Left forelimb (tissue), 1 donor: ENCODE results near the gene GSX2.
"Not testable (repeated sequence)": the region's sequence is repeated elsewhere in the genome, so short reads cannot be mapped to it uniquely, and the experiment has no call there.

Source experiments
- DNase-seq: peaks from one replicate; pipeline ENCODE4 v3.0.0-alpha.2; 2018; ENCODE audit warnings: low spot score

GSX2 gene

GRCh38 chr4:54103190-54103574, 3.2 kb downstream of the GSX2 start:
- no peak for DNase-seq

- DNase-seq, result no peak
Measured at GRCh38 chr4:54104907-54105306, 4.9 kb downstream of the GSX2 start.

- DNase-seq, result peak; percentile 28
Measured at GRCh38 chr4:54107951-54108748, 8.2 kb downstream of the GSX2 start.

- peak; percentile 58 for DNase-seq
Measured at GRCh38 chr4:54109241-54110018, 9.5 kb downstream of the GSX2 start.

- no peak for DNase-seq
Measured at GRCh38 chr4:54110019-54110416, 10.1 kb downstream of the GSX2 start.

- DNase-seq, result peak; percentile 22
Measured at GRCh38 chr4:54113206-54113605, 13.2 kb downstream of the GSX2 start.

- DNase-seq, result not testable (repeated sequence)
Measured at GRCh38 chr4:54116246-54116645, 16.3 kb downstream of the GSX2 start.

- DNase-seq, result no peak
Measured at GRCh38 chr4:54118850-54119589, 19.1 kb downstream of the GSX2 start.

GRCh38 chr4:54120518-54120917, 20.6 kb downstream of the GSX2 start:
- DNase-seq, result no peak

GRCh38 chr4:54127660-54128059, 27.7 kb downstream of the GSX2 start:
- DNase-seq, result no peak

- not testable (repeated sequence) for DNase-seq
Measured at GRCh38 chr4:54128694-54129093, 28.7 kb downstream of the GSX2 start.

GRCh38 chr4:54139332-54139731, 39.4 kb downstream of the GSX2 start:
- DNase-seq, result no peak

- DNase-seq, result no peak
Measured at GRCh38 chr4:54140287-54140686, 40.3 kb downstream of the GSX2 start.

- no peak for DNase-seq
Measured at GRCh38 chr4:54144199-54144598, 44.2 kb downstream of the GSX2 start.

GRCh38 chr4:54144661-54145171, 44.8 kb downstream of the GSX2 start:
- no peak for DNase-seq

GRCh38 chr4:54146139-54146538, 46.2 kb downstream of the GSX2 start:
- no peak for DNase-seq

GRCh38 chr4:54149323-54149722, 49.4 kb downstream of the GSX2 start:
- no peak for DNase-seq
